WTC11 (cell line): ENCODE measurements around the gene TMEM204. TPM values are rescaled to one million over a fixed set of nuclear protein-coding genes. Genes with fewer than 3 reads are reported as not detected.

Experiments
- ATAC-seq: fragments of 200-7000 bp; cut with Tn5 transposase; 2 replicates; pipeline ENCODE4 v1.10.0; 2021; ENCODE audit warnings: mild to moderate bottlenecking, moderate library complexity
- CTCF ChIA-PET: fragments of 300-600 bp; sonication (Branson Sonifier 250); formaldehyde crosslinking; loops from one replicate; lab custom pipeline; 2021; ENCODE audit warnings: antibody characterized with exemption; lab: Charles Lee
- POLR2A ChIA-PET: fragments of 350-600 bp; sonication (Branson Sonifier 250); formaldehyde crosslinking; loops from one replicate; lab custom pipeline; 2021; ENCODE audit warnings: antibody characterized with exemption; lab: Charles Lee
- DNase-seq: peaks from one replicate; pipeline ENCODE4 v3.0.0; 2021; ENCODE audit warnings: low spot score
- H3K27ac Mint-ChIP-seq: 2 replicates; pipeline ENCODE4 v1.8.0; 2021; ENCODE audit warnings: mixed read lengths
- H3K27me3 Mint-ChIP-seq: 2 replicates; pipeline ENCODE4 v1.8.0; 2021; ENCODE audit warnings: low read depth, mild to moderate bottlenecking, moderate library complexity, mixed read lengths
- H3K36me3 Mint-ChIP-seq: 2 replicates; pipeline ENCODE4 v1.8.0; 2021; ENCODE audit warnings: mixed read lengths
- H3K4me1 Mint-ChIP-seq: 2 replicates; pipeline ENCODE4 v1.8.0; 2022; ENCODE audit warnings: mixed read lengths
- H3K4me3 Mint-ChIP-seq: 2 replicates; pipeline ENCODE4 v1.8.0; 2021; ENCODE audit warnings: mild to moderate bottlenecking, moderate library complexity, mixed read lengths
- H3K9me3 Mint-ChIP-seq: 2 replicates; pipeline ENCODE4 v1.8.0; 2021; ENCODE audit warnings: mixed read lengths
- ATF1 ChIP-seq: sonication (generic); formaldehyde crosslinking; IDR thresholded peaks from 2 replicates; pipeline ENCODE4 v1.8.1; 2023; ENCODE audit warnings: mild to moderate bottlenecking, moderate library complexity, missing genetic modification reagents
- CREM ChIP-seq: sonication (generic); formaldehyde crosslinking; IDR thresholded peaks from 2 replicates; pipeline ENCODE4 v1.8.1; 2022; ENCODE audit warnings: mild to moderate bottlenecking, missing genetic modification reagents, moderate library complexity
- EMX1 ChIP-seq: fragments of 250-450 bp; sonication (Bioruptor Pico); IDR thresholded peaks from 2 replicates; pipeline ENCODE4 v1.8.0; 2021; ENCODE audit warnings: mild to moderate bottlenecking
- MXD4 ChIP-seq: fragments of 250-450 bp; sonication (Bioruptor Pico); IDR thresholded peaks from 2 replicates; pipeline ENCODE4 v1.8.0; 2021; ENCODE audit warnings: mild to moderate bottlenecking, moderate library complexity, borderline replicate concordance
- MYBL2 ChIP-seq: sonication (generic); formaldehyde crosslinking; IDR thresholded peaks from 2 replicates; pipeline ENCODE4 v1.8.1; 2023; ENCODE audit warnings: mild to moderate bottlenecking, moderate library complexity, missing genetic modification reagents
- NFATC4 ChIP-seq: fragments of 250-450 bp; sonication (Bioruptor Pico); IDR thresholded peaks from 2 replicates; pipeline ENCODE4 v1.9.0; 2021; ENCODE audit warnings: mild to moderate bottlenecking
- PRRX2 ChIP-seq: fragments of 250-450 bp; sonication (Bioruptor Pico); IDR thresholded peaks from 2 replicates; pipeline ENCODE4 v1.8.0; 2021; ENCODE audit warnings: mild to moderate bottlenecking
- SP1 ChIP-seq: sonication (generic); formaldehyde crosslinking; conservative IDR thresholded peaks from 2 replicates; pipeline ENCODE4 v1.8.1; 2022; ENCODE audit warnings: missing genetic modification reagents
- TEAD4 ChIP-seq: sonication (generic); formaldehyde crosslinking; IDR thresholded peaks from 2 replicates; pipeline ENCODE4 v1.8.0; 2022; ENCODE audit warnings: mild to moderate bottlenecking, missing genetic modification reagents
- ZNF121 ChIP-seq: sonication (generic); formaldehyde crosslinking; IDR thresholded peaks from 2 replicates; pipeline ENCODE4 v1.8.0; 2023; ENCODE audit warnings: missing genetic modification reagents
- ZNF263 ChIP-seq: sonication (generic); formaldehyde crosslinking; IDR thresholded peaks from 2 replicates; pipeline ENCODE4 v1.8.1; 2022; ENCODE audit warnings: low read depth, mild to moderate bottlenecking, moderate library complexity, missing genetic modification reagents
- total RNA-seq: library from RNA; stranded (reverse); gene quantifications from 3 replicates; pipeline ENCODE4 v1.2.3, GENCODE V29; 2021
- TF ChIP-seq, protein P1 (sequence below): sonication (generic); formaldehyde crosslinking; IDR thresholded peaks from 2 replicates; pipeline ENCODE4 v1.8.0; 2022; ENCODE audit warnings: mild to moderate bottlenecking, missing genetic modification reagents
- TF ChIP-seq, protein P2 (sequence below): sonication (generic); formaldehyde crosslinking; IDR thresholded peaks from 2 replicates; pipeline ENCODE4 v1.8.0; 2022; ENCODE audit warnings: mild to moderate bottlenecking, missing genetic modification reagents
- TF ChIP-seq, protein P3 (sequence below): sonication (generic); formaldehyde crosslinking; IDR thresholded peaks from 2 replicates; pipeline ENCODE4 v1.8.1; 2022; ENCODE audit warnings: mild to moderate bottlenecking, moderate library complexity, missing genetic modification reagents
- TF ChIP-seq, protein P4 (sequence below): sonication (generic); formaldehyde crosslinking; IDR thresholded peaks from 2 replicates; pipeline ENCODE4 v1.8.0; 2023; ENCODE audit warnings: missing genetic modification reagents
- TF ChIP-seq, protein P5 (sequence below): sonication (generic); formaldehyde crosslinking; IDR thresholded peaks from 2 replicates; pipeline ENCODE4 v1.8.1; 2023; ENCODE audit warnings: mild to moderate bottlenecking, moderate library complexity, missing genetic modification reagents
- TF ChIP-seq, protein P6 (sequence below): sonication (generic); formaldehyde crosslinking; IDR thresholded peaks from 2 replicates; pipeline ENCODE4 v1.8.1; 2023; ENCODE audit warnings: mild to moderate bottlenecking, missing genetic modification reagents, borderline replicate concordance
- TF ChIP-seq, protein P7 (sequence below): fragments of 250-450 bp; sonication (Bioruptor Pico); IDR thresholded peaks from 2 replicates; pipeline ENCODE4 v1.9.0; 2021; ENCODE audit warnings: mild to moderate bottlenecking
- TF ChIP-seq, protein P8 (sequence below): sonication (generic); formaldehyde crosslinking; conservative IDR thresholded peaks from 2 replicates; pipeline ENCODE4 v1.8.1; 2023; ENCODE audit warnings: mild to moderate bottlenecking, low read depth, missing genetic modification reagents, moderate library complexity
- TF ChIP-seq, protein P9 (sequence below): sonication (generic); formaldehyde crosslinking; IDR thresholded peaks from 2 replicates; pipeline ENCODE4 v1.8.1; 2023; ENCODE audit warnings: mild to moderate bottlenecking, missing genetic modification reagents

The TMEM204 gene
- total RNA-seq, 1 experiment from 2014 or later = 0.35 TPM

DNA sequence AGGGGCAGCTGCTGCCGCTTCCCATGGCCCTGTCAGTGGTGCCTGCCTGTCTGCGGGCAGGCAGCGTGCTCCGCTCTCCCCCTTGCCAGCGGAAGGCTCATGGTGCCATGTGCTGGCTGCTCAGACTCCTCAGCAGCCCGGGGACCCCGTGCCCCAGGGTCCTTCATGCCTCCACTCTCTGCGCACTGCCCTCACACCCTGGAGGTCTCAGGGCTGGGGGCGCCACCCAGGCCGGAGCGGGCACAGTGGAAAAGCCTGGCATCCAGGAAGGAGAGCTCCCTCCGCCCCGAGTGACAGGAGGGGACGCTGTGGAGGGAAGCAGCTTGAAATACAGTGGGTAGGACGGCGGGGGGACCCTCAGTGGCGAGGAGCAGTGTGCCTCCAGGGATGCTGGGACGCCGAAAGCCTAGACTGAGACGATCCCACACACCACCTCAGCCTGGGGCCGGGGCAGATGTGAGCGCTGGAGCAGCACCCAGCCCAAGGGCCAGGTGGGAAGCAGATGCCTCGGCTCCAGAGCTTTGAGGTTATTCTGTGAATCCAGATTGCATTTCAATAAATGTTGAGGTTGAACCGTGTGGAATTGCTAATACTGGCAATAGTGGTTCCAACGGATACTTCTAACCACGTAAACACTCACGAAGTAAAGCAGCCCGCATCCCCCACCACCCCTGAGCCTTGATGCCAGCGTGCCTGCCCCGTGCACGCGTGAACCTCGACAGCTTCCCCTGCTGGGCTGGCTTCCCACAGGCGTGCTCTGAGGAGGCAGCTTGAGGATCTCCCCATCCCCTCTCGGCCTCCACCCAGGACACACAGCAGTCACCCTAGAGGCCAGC is 6.5 kb downstream of the TMEM204 start:
- H3K4me3 Mint-ChIP-seq = no peak overlapping the region
- H3K4me1 Mint-ChIP-seq = peaks cover 3% of the 10 kb centered on the region; the same call in 1 of the 2 replicates
- no peak for DNase-seq
- no peak overlapping the region for H3K27ac Mint-ChIP-seq
- ChIA-PET CTCF (interaction anchor here (0.6 kb wide), 1 partner anchor 264 kb away, joined by 4 read pairs; no protein-coding TSS in a partner anchor), POLR2A (no interaction called here)
- TF ChIP-seq, protein P1, sequence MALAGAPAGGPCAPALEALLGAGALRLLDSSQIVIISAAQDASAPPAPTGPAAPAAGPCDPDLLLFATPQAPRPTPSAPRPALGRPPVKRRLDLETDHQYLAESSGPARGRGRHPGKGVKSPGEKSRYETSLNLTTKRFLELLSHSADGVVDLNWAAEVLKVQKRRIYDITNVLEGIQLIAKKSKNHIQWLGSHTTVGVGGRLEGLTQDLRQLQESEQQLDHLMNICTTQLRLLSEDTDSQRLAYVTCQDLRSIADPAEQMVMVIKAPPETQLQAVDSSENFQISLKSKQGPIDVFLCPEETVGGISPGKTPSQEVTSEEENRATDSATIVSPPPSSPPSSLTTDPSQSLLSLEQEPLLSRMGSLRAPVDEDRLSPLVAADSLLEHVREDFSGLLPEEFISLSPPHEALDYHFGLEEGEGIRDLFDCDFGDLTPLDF (CRISPR knock-in tag) = no peak
- TF ChIP-seq MXD4 (no peak), MYBL2 (CRISPR knock-in tag) (no peak), ZNF121 (no peak), SP1 (CRISPR knock-in tag) (no peak), PRRX2 (CRISPR knock-in tag) (no peak), TEAD4 (no peak), NFATC4 (no peak), ATF1 (CRISPR knock-in tag) (no peak), CREM (CRISPR knock-in tag) (no peak), EMX1 (CRISPR knock-in tag) (no peak), ZNF263 (CRISPR knock-in tag) (no peak)
- TF ChIP-seq, protein P2, sequence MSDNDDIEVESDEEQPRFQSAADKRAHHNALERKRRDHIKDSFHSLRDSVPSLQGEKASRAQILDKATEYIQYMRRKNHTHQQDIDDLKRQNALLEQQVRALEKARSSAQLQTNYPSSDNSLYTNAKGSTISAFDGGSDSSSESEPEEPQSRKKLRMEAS (CRISPR knock-in tag) = no peak
- TF ChIP-seq, protein P3, sequence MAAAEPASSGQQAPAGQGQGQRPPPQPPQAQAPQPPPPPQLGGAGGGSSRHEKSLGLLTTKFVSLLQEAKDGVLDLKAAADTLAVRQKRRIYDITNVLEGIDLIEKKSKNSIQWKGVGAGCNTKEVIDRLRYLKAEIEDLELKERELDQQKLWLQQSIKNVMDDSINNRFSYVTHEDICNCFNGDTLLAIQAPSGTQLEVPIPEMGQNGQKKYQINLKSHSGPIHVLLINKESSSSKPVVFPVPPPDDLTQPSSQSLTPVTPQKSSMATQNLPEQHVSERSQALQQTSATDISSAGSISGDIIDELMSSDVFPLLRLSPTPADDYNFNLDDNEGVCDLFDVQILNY (CRISPR knock-in tag) = no peak
- TF ChIP-seq, protein P4, sequence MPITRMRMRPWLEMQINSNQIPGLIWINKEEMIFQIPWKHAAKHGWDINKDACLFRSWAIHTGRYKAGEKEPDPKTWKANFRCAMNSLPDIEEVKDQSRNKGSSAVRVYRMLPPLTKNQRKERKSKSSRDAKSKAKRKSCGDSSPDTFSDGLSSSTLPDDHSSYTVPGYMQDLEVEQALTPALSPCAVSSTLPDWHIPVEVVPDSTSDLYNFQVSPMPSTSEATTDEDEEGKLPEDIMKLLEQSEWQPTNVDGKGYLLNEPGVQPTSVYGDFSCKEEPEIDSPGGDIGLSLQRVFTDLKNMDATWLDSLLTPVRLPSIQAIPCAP (CRISPR knock-in tag) = no peak
- TF ChIP-seq, protein P5, sequence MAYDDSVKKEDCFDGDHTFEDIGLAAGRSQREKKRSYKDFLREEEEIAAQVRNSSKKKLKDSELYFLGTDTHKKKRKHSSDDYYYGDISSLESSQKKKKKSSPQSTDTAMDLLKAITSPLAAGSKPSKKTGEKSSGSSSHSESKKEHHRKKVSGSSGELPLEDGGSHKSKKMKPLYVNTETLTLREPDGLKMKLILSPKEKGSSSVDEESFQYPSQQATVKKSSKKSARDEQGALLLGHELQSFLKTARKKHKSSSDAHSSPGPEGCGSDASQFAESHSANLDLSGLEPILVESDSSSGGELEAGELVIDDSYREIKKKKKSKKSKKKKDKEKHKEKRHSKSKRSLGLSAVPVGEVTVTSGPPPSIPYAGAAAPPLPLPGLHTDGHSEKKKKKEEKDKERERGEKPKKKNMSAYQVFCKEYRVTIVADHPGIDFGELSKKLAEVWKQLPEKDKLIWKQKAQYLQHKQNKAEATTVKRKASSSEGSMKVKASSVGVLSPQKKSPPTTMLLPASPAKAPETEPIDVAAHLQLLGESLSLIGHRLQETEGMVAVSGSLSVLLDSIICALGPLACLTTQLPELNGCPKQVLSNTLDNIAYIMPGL (CRISPR knock-in tag) = no peak
- TF ChIP-seq, protein P6, sequence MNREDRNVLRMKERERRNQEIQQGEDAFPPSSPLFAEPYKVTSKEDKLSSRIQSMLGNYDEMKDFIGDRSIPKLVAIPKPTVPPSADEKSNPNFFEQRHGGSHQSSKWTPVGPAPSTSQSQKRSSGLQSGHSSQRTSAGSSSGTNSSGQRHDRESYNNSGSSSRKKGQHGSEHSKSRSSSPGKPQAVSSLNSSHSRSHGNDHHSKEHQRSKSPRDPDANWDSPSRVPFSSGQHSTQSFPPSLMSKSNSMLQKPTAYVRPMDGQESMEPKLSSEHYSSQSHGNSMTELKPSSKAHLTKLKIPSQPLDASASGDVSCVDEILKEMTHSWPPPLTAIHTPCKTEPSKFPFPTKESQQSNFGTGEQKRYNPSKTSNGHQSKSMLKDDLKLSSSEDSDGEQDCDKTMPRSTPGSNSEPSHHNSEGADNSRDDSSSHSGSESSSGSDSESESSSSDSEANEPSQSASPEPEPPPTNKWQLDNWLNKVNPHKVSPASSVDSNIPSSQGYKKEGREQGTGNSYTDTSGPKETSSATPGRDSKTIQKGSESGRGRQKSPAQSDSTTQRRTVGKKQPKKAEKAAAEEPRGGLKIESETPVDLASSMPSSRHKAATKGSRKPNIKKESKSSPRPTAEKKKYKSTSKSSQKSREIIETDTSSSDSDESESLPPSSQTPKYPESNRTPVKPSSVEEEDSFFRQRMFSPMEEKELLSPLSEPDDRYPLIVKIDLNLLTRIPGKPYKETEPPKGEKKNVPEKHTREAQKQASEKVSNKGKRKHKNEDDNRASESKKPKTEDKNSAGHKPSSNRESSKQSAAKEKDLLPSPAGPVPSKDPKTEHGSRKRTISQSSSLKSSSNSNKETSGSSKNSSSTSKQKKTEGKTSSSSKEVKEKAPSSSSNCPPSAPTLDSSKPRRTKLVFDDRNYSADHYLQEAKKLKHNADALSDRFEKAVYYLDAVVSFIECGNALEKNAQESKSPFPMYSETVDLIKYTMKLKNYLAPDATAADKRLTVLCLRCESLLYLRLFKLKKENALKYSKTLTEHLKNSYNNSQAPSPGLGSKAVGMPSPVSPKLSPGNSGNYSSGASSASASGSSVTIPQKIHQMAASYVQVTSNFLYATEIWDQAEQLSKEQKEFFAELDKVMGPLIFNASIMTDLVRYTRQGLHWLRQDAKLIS (CRISPR knock-in tag) = no peak
- TF ChIP-seq, all 79 proteins: peak for 0
- Mint-ChIP-seq H3K27me3 (no peaks in the 10 kb centered on the region), H3K9me3 (no peaks in the 10 kb centered on the region), H3K36me3 (no peaks in the 10 kb centered on the region)
- no peak for ATAC-seq

DNA sequence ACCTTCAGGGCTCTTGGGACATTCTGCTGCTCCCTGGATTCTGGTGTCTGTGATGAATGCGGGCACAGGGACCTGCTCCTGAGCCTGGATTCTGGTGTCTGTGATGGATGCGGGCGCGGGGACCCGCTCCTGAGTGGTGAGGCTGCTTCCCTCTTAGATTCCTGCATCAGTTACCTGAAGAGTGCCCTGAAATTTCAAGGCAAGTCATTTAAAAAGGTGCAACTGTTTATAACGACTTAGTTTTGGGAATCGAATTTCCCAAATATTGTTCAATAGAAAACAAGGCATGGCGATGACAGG is 7.0 kb downstream of the TMEM204 start:
- ChIA-PET POLR2A (no interaction called here), CTCF (no interaction called here)
- H3K4me3 Mint-ChIP-seq = no peak overlapping the region
- no peaks in the 10 kb centered on the region for H3K27me3 Mint-ChIP-seq
- no peak for DNase-seq
- no peaks in the 10 kb centered on the region for H3K36me3 Mint-ChIP-seq
- ATAC-seq = no peak
- H3K9me3 Mint-ChIP-seq = no peaks in the 10 kb centered on the region
- no peak overlapping the region for H3K27ac Mint-ChIP-seq
- peaks cover 3% of the 10 kb centered on the region; the same call in 1 of the 2 replicates for H3K4me1 Mint-ChIP-seq
- TF ChIP-seq MXD4 = no peak
- TF ChIP-seq, protein P7, sequence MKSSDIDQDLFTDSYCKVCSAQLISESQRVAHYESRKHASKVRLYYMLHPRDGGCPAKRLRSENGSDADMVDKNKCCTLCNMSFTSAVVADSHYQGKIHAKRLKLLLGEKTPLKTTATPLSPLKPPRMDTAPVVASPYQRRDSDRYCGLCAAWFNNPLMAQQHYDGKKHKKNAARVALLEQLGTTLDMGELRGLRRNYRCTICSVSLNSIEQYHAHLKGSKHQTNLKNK (CRISPR knock-in tag) = no peak
- TF ChIP-seq, protein P8, sequence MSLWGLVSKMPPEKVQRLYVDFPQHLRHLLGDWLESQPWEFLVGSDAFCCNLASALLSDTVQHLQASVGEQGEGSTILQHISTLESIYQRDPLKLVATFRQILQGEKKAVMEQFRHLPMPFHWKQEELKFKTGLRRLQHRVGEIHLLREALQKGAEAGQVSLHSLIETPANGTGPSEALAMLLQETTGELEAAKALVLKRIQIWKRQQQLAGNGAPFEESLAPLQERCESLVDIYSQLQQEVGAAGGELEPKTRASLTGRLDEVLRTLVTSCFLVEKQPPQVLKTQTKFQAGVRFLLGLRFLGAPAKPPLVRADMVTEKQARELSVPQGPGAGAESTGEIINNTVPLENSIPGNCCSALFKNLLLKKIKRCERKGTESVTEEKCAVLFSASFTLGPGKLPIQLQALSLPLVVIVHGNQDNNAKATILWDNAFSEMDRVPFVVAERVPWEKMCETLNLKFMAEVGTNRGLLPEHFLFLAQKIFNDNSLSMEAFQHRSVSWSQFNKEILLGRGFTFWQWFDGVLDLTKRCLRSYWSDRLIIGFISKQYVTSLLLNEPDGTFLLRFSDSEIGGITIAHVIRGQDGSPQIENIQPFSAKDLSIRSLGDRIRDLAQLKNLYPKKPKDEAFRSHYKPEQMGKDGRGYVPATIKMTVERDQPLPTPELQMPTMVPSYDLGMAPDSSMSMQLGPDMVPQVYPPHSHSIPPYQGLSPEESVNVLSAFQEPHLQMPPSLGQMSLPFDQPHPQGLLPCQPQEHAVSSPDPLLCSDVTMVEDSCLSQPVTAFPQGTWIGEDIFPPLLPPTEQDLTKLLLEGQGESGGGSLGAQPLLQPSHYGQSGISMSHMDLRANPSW = no peak
- TF ChIP-seq, protein P9, sequence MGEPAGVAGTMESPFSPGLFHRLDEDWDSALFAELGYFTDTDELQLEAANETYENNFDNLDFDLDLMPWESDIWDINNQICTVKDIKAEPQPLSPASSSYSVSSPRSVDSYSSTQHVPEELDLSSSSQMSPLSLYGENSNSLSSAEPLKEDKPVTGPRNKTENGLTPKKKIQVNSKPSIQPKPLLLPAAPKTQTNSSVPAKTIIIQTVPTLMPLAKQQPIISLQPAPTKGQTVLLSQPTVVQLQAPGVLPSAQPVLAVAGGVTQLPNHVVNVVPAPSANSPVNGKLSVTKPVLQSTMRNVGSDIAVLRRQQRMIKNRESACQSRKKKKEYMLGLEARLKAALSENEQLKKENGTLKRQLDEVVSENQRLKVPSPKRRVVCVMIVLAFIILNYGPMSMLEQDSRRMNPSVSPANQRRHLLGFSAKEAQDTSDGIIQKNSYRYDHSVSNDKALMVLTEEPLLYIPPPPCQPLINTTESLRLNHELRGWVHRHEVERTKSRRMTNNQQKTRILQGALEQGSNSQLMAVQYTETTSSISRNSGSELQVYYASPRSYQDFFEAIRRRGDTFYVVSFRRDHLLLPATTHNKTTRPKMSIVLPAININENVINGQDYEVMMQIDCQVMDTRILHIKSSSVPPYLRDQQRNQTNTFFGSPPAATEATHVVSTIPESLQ = no peak
